H4 (cell line): ENCODE data around the gene GAP43. TPM values are rescaled to one million over a fixed set of nuclear protein-coding genes. Genes with fewer than 3 reads are reported as not detected.

Source experiments
- DNase-seq: peaks from one replicate; pipeline ENCODE4 v3.0.0-alpha.2; 2015; ENCODE audit warnings: low spot score
- total RNA-seq: library from RNA; depleted of rRNA; stranded (reverse); fragments of >200 nt; shearing (Covaris generic); gene quantifications from 2 replicates; pipeline ENCODE4 v1.2.3, GENCODE V29; 2014; rRNA removed

GAP43 gene, protein sequence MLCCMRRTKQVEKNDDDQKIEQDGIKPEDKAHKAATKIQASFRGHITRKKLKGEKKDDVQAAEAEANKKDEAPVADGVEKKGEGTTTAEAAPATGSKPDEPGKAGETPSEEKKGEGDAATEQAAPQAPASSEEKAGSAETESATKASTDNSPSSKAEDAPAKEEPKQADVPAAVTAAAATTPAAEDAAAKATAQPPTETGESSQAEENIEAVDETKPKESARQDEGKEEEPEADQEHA
- total RNA-seq, result 0.10 and 1.2 TPM in 2 replicates

DNA sequence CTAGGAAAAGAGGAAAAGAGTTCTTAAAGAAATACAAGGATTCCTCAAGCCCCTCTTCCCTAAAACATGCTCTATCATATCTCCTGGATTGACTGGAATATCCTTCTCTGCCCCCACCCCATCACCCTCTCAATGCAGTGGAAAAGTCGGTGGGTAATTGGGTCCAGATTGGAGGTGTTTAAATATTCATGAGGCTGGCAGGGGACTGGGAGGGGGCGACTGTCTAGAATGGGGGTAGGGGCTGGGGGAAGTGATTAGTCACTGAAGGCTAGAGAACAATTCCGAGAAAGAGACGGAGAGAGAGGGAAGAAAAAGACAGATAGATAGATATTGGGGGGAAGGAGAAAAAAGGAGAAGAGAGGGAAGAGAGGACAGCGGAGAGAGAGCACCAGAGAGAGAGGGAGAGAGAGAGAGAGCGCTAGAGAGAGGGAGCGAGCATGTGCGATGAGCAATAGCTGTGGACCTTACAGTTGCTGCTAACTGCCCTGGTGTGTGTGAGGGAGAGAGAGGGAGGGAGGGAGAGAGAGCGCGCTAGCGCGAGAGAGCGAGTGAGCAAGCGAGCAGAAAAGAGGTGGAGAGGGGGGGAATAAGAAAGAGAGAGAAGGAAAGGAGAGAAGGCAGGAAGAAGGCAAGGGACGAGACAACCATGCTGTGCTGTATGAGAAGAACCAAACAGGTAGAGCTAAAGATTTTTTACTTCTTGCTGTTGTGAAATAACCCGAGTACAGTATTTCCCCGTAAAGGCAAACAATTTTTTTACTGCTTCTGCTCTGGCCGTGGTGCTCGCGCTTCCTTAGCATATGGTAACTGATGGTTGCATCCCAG, at the start of gene GAP43:
GAP43 (plus strand) TSS at position 467 of the 825 bp plus-strand sequence; CDS start at position 647, 180 bp downstream.
- DNase-seq, result peak; percentile 23

DNA sequence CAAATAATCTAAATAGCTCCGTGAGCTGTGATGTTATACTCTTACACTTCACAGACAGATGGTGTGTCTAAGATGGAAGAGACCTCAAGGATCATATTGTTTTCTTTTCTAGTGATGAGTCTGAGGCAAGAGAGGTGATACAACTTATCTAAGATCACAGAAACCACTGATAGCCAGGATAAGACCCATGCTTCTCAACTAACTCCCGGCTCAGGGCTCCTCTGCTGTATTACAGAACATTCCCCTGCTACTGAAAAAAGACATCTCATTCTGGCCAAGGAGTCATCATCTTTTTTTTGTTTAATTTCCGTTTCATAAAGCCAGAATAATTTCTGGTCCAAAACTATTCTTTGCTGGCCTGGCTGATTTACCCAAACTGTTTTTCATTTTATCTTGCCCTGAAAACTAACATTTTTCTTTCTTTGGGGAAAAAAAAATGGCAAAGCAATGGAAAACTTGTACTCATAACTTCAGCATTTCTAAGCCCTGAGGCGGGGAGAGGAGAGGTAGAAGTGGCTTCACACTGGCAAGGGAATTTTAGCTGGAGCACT, 46.9 kb upstream of the GAP43 start:
- no peak for DNase-seq

DNA sequence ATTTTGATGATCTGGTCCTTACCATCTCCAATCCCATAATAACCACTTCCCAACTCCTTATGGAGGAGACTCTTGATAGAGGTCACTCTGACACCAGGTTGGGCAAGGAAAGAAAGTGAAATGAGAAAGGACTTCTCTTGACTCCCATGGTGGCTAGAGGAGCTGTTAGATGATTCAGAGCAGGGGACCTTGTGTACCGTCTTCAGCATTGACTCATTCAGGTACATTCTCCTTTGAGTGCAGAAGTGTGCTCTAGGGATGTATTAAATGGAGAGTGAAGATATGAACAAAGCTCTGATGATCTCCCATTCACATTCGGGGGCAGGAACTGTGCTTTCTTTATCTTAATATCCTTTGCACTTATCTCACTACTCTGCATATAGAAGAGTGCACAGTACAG, 46.3 kb upstream of the GAP43 start:
- no peak for DNase-seq

DNA sequence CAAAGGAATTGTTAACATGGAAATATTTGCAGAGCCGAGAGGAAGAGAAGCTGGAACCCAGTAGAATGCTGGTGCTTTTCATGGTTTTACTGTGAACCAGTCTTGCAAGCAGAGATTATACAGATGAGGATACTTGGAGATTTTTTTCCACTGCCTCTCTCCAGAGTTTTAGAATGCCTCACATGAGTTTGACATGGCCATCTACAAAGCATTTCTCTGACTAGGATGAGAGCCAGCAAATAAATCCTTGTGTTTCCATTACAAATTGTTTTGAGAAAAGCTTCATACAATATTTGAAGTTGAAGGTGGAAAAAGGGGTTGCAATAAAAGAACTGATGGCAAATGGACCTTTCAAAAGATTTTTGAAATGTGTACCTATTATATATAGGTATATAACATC, 45.0 kb upstream of the GAP43 start:
- DNase-seq, result no peak

DNA sequence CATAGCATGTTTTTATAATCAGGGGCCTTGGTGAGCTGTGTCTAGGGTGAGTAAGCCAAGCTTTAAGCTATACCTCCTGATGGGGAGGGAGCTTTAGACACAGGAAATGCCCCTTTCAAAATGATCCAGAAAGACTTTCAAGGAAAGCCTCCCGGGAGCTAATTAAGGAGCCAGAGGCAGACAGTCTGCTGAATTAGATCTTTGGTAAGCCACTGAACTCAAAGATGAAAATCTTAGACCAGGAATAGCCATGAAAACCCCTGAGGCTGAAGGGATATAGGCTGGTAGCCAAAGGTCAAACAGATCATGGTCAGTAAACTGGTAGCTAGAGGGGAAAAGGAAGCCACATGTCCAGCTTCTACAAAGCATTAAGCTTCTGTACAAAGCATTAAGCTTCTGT, 42.7 kb upstream of the GAP43 start:
- DNase-seq, result no peak

DNA sequence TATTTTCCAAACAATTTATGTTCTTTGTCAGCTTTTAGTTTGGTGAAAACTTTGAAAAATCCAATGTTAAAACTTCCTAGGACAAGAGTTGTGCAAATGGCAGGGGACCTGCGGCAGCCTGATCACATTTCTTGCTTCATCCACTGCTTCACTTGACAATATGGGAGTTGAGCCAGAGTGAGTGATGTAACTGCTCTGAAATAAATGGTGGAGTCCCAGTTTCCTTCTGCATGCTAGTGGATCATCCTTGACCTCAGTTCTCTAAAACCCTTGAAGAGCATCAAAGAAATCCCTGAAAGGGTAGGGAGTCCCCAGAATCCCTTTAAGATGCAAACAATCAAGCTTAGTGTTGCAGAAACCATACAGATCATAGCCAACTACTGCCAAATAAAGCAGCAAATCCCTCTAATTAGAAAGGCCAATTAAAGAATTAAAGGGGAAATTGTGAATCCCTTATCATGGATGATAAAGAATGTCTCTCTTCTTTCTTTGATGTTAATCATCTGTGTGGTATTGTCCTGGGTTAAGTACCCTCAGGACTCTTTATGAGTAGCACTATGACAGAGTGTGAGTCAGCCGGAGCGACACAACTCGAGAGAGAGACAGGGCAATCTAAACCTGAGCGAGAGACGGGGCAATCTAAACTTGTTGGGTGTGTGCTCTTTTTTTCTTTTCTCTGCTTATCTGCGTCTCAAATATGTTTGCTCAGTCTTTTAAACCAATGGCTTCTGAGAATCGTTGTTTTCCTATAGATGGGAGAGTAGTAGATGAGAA, 41.8 kb upstream of the GAP43 start:
- peak; percentile 17 for DNase-seq

DNA sequence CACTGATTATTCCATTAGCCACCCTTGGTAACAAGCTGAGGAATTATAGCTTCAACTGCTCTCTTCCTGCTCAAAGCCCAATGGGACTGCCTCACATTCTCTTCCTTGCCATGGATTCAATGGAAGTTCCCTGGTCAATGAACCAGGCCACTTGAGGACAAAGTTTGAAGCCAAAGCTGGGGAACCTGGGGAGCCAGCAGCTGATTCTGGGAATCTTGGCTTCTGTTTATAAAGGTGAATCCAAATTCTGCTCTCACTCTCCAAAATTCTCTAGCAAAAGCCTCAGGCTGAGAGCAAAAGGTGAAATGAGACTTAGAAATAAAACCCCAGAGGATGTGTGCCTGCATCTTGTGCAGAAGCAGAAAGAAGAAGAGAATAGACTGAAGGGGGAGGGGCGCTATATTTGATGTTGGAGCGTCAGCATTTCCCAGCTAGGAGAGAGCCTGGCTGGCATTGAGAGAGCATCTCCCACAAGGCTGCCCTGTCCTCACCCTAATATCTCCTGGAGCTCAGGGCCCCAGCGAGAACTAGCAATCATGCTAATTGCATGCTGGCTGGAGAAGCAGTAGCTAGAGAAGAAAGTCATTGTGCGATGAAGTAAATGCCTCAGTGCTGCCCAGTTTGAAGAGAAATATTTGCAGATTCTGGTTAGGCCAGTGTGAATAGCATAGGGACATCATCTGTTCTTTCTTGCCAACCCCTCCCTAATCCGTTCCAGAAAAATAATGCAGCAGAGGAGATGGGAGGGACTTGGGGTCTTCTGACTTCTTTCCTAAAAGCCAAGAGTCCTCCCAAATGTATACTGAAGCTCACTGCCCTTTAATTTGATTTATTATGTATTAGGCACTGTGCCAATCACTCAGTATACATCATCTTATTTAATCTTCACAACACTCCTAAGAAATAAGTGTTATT, 34.9 kb upstream of the GAP43 start:
- no peak for DNase-seq

DNA sequence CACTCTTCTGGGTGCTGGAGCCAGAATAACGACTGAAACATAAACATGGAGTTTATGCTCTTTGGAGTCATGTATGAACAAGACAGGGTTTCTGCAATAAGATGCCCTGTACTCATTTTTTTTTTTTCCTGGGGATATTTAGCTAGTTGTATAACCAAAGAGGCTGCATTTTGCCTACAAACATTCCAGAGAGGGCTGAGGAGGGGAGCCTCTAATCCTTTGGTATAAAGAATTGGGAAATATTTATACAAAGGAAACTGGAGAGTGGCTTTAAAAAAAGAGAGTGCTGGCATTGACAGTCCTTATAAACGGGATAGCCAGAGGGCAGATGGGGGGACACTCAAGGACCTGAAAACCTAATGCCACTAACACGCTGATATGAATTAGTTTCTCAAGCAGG, 32.4 kb upstream of the GAP43 start:
- no peak for DNase-seq

DNA sequence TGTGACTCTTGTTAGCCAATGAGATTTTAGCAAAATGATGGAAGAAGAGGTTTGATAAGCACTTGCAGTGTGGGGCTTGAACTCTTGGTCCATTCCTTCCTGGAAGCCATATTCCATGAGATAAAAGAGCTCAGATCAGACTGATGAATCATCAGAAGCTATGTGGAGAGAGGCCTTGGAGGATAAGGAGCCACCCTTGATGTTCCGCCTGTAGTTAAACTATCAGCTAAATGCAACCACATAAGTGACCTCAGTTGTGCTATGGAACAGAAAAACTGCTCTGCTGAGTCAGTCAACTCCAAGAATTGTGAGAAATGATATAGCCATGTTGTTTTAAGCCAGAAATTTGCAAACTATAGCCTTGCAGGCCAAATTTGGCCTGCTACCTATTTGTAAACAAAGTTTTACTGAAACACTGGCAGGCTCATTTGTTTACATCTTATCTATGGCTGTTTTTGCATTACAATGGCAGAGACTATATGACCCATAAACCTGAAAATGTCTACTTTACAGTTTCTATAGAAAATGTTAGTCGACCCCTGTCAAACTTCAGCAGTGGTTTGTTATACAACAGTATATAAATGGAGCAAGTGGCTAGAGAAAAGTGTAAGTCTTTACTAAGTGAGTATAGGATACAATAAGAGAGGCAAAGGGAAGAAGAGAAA, 27.6 kb upstream of the GAP43 start:
- DNase-seq, result peak; percentile 33

DNA sequence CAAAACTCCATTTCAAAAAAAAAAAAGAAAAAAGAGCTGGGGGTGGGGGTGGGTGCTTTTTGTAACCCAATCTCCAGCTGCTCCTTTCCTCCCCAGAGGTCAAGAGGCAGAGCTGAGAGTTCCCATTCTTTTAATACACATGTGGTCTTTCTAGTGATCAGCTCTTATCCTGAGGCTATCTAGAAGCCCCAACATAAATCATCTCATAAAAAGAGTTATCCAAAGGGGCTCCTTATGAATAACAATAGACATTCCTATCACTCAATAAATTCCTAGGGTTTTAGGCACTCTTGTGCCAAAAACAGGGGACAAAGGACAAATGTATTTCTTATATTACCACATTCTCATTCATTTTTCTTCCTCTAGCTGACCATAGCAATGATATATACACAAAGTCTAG, 25.1 kb upstream of the GAP43 start:
- DNase-seq, result no peak

DNA sequence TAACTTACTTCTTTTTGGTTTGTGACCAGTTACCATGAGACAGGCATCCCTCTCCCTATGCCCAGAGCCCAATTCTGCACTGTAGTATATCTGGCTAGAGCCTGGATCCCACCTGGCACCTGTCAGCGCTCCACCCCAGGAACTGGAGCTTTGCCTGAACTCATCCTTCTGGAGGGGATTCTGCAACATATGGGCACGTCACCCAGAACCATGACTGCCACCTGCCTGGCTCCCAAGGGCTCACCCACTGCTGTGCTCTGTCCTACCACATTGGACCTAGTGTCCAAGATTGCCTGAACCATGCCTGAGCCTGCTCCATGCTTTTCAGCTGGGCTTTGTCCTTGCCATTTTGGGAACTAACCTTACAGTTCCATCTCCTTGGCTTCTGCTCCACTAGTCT, 21.1 kb upstream of the GAP43 start:
- no peak for DNase-seq

DNA sequence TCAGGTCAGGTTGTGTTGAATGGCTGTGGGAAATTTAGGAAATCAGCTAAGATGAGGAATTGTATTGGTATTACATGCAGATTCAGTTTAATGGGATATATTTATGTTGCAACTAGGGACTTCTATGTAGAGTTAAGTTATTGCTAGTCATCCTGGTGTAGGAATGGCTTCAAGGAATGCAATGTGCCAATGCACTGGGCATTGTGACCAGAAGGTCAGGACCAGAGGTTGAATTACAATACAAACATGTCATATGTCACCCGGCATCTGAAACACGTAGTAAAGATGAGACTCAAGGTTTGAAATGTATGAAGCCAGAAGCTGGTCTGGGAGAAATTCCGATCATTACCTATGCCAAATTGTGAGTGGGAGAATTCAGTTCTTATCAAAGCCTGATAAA, 11.7 kb upstream of the GAP43 start:
- no peak for DNase-seq

DNA sequence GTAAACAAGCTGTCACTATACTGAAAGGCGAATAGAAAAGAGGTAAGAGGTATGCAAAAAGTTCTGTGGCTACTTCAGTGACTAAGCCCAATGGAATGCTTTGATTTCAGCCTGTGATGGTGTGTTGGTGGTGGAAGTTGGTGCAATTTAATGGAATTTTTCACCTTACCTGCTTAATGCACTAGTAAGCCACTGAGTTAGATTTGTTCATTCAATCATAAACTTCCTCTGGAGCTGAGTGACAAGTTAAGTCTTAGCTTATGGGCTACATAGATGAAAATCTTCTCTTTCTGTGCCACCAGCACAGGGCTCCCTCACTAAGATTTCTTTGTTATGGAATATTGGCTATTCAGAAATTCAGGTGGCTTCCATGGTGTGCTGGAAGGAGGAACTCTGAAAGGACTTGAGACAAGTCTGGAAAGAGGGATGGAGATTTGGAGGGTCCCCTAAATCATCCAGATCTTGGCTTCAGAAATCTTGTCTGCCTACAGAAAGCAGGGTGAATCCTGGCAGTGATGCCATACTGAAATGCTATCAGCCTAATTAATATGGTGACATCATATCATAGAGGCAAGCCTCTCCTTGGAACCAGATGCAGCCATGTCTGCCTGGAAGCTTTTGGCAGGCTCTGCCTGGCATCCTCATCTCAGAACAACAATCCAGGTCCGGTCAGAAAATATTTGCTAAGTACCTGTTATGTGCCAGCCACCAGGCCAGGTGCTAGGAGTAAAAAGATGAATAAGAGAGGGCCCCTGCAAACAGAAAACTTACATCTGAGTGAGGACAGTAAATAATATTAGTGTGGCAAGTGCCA, 8.1 kb upstream of the GAP43 start:
- peak; percentile 33 for DNase-seq

DNA sequence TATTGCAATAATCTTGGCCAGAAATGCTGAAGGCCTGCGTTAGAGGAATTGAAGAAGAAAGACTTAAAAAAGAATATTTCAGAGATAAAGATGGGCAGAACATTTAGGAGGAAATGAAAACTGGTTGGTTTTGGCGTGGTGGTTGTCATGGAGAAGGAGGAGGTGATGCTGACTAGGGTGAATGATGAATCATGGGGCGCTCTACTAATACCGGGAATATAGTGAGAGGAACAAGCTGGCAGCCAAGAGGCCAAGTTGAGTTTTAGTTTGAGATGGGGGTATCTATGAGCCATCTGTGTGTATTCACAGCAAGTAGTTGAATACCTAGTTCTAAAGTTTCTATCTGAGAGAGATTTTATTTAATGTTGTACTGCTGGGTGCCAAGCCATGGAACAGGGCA, 6.8 kb upstream of the GAP43 start:
- DNase-seq, result no peak

DNA sequence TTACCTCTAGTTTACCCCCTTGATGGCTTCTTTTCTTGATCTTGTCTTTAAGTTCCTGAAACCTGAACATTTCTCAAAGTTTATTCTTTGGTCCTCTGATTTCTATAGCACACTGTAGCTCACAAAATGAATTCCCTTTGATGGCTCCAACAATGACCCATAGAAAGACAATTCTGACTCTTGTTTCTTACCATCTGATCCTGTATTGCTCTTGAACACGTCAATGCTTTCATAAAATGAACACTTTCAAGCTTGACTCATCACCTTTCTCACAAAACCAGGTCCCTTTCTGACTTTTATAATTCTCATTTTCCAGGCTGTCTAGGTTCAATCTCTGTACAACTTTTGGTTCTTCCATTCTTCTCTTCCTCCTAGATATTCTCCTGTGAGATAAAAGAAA, 5.7 kb upstream of the GAP43 start:
- DNase-seq, result no peak

DNA sequence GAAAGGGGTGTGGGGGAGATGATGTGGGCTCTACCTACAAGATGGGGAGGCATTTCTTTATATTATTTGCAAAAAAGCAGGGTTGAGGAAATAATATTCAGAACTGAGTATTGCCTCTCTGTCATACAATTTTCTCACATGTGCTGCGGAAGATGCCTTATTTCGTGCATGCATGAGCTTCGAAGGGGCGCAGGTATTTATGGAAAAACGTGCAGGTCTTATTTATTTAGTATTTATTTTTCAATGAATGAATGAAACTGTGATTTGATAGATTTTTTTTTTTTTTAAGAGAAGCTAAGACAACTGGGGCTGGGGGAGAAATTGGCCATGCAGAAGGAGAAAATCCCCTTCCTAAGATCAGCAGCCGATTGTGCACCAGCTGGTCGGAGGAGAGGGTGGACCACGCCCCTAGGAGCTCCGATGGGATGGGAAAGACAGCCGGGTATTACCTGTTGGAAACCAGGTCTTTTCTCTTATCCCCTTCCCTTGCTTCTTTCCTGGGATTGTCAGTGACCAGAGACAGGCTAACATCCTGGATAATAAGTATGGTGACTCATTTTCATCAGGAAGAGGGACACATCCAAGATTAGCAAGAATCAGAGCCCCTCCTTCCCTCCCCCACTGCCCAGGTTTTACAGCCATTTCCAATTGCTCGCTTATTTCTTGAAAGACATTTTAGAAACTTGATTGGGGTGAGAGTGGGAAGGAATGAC, 875 bp downstream of the GAP43 start:
- no peak for DNase-seq

DNA sequence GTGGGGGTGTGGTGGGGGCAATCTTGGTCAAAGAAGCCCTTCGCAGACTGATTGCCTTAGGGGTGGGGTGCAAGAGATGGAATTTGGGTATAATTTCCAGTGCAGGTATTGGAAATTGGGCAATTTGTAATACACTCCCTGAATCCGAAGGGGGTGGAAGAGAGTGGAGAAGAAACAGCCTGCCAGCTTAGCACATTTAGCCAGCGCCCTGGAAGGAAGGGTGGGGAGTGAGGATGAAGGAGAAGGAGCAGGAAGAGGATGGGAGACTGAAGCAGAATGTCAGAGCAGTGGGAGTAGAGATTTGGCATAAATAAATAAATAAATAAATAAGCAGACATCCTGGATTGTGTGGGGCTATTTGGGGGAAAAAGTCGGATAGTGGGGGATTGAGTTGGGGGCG, 1.6 kb downstream of the GAP43 start:
- no peak for DNase-seq

DNA sequence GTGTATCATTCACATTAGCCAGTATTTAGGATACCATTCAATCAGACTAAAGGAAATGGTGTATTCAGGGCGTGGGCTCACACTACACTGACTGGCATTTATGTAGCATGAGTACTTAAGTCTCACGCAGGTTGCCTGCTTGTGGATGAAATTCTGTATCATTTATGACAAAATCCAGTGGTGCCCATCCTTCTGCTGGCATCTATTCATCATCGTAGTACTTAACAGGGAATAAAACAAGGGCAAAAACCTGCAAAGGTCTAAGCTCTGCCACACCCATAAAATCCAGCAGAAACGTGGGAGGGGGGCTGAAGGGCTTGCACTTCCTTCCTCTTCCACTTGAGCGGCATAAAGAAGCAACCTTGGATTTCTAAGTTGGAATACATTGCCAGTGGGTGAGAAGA, 2.7 kb downstream of the GAP43 start:
- DNase-seq, result no peak

DNA sequence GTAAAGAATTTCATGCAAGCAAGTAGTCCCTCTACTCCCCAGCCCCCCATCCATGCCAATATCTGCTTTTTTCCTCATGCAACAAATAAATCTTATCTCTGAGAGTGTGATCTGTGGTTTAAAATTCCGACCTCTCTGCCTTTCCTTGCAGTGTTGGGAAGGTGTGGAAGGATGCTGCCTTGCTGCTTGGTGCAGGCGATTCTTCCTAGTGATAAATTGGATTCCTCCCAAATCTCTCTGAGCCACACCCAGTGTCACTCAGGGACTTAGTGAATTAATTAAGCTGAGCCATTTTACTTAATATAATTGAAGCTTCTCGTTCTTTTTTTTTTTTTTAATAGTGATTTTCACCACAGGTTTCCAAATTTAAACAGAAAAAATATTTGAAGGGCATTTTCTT, 3.4 kb downstream of the GAP43 start:
- DNase-seq, result no peak
